Activated CD8-positive, alpha-beta memory T cell treated with anti-CD3 and anti-CD28 coated beads, Interleukin-2, amount 50 U/mL, for 48 hours (primary cell): ENCODE results near the gene OR6J1.
"Not testable (repeated sequence)": the region's sequence is repeated elsewhere in the genome, so short reads cannot be mapped to it uniquely, and the experiment has no call there.

ENCODE experiments used
- DNase-seq: peaks from one replicate; pipeline ENCODE4 v3.0.0-alpha.2; 2020

Gene OR6J1

GRCh38 chr14:22601456-22601855 is 42.7 kb downstream of the OR6J1 start:
- DNase-seq, result no peak

- no peak for DNase-seq
Observed at GRCh38 chr14:22600027-22600426, 44.1 kb downstream of the OR6J1 start.

GRCh38 chr14:22599349-22599748 is 44.8 kb downstream of the OR6J1 start:
- no peak for DNase-seq

GRCh38 chr14:22598896-22599244 is 45.3 kb downstream of the OR6J1 start:
- no peak for DNase-seq

GRCh38 chr14:22598099-22598895 is 45.9 kb downstream of the OR6J1 start, which contains the start of gene ABHD4:
TSS of gene ABHD4 (plus strand) at chr14:22598300. CDS start at chr14:22598307, 7 bp downstream.
- DNase-seq, result peak; percentile 84

- no peak for DNase-seq
Observed at GRCh38 chr14:22597771-22598098, 46.4 kb downstream of the OR6J1 start.

GRCh38 chr14:22597265-22597664 is 46.9 kb downstream of the OR6J1 start:
- DNase-seq, result no peak

GRCh38 chr14:22596354-22596879 is 47.7 kb downstream of the OR6J1 start:
- DNase-seq, result no peak

- DNase-seq, result no peak
Observed at GRCh38 chr14:22594156-22594716, 49.9 kb downstream of the OR6J1 start.

- no peak for DNase-seq
Observed at GRCh38 chr14:22593601-22594000, 50.6 kb downstream of the OR6J1 start.

- DNase-seq, result no peak
Observed at GRCh38 chr14:22593189-22593588, 51.0 kb downstream of the OR6J1 start.

GRCh38 chr14:22589096-22589839 is 54.9 kb downstream of the OR6J1 start, which contains the start of gene DAD1:
TSS of gene DAD1 (minus strand) at chr14:22589224. CDS start at chr14:22589157, 67 bp downstream.
- DNase-seq, result peak; percentile 100

GRCh38 chr14:22588526-22589095 is 55.5 kb downstream of the OR6J1 start:
- DNase-seq, result no peak

GRCh38 chr14:22587677-22588422 is 56.3 kb downstream of the OR6J1 start:
- not testable (repeated sequence) for DNase-seq

GRCh38 chr14:22587247-22587646 is 56.9 kb downstream of the OR6J1 start:
- no peak for DNase-seq

- DNase-seq, result no peak
Observed at GRCh38 chr14:22583994-22584393, 60.2 kb downstream of the OR6J1 start.
